NCI-H1436 (cell line): ENCODE results near the gene PRKX.
"Not testable (repeated sequence)": the region's sequence is repeated elsewhere in the genome, so short reads cannot be mapped to it uniquely, and the experiment has no call there.

Experiments used
- DNase-seq: peaks from one replicate; lab custom pipeline; 2025; lab: John Stamatoyannopoulos, UW

Gene PRKX

GRCh38 chrX:3713225-3713936 lies at the start of gene PRKX:
Gene PRKX, minus strand, starts transcription at chrX:3713649. Its CDS starts 396 bp downstream, at chrX:3713253.
- DNase-seq, result peak; percentile 13

- no peak for DNase-seq
Measured at GRCh38 chrX:3763111-3763510, 49.7 kb upstream of the PRKX start.

GRCh38 chrX:3757510-3758025 lies 44.1 kb upstream of the PRKX start:
- no peak for DNase-seq

GRCh38 chrX:3748052-3748559 lies 34.7 kb upstream of the PRKX start:
- no peak for DNase-seq

GRCh38 chrX:3743801-3744439 lies 30.5 kb upstream of the PRKX start:
- no peak for DNase-seq

- not testable (repeated sequence) for DNase-seq
Measured at GRCh38 chrX:3740946-3741345, 27.5 kb upstream of the PRKX start.

GRCh38 chrX:3738509-3738908 lies 25.1 kb upstream of the PRKX start:
- DNase-seq, result no peak

- DNase-seq, result not testable (repeated sequence)
Measured at GRCh38 chrX:3736536-3736935, 23.1 kb upstream of the PRKX start.

- not testable (repeated sequence) for DNase-seq
Measured at GRCh38 chrX:3735891-3736290, 22.4 kb upstream of the PRKX start.

GRCh38 chrX:3734456-3734855 lies 21.0 kb upstream of the PRKX start:
- not testable (repeated sequence) for DNase-seq

GRCh38 chrX:3733043-3733430 lies 19.6 kb upstream of the PRKX start:
- no peak for DNase-seq

- DNase-seq, result not testable (repeated sequence)
Measured at GRCh38 chrX:3732326-3733042, 19.0 kb upstream of the PRKX start.

GRCh38 chrX:3728454-3728853 lies 15.0 kb upstream of the PRKX start:
- no peak for DNase-seq

GRCh38 chrX:3723460-3723859 lies 10.0 kb upstream of the PRKX start:
- DNase-seq, result not testable (repeated sequence)

GRCh38 chrX:3717742-3718420 lies 4.4 kb upstream of the PRKX start:
- no peak for DNase-seq

- DNase-seq, result no peak
Measured at GRCh38 chrX:3715921-3716320, 2.5 kb upstream of the PRKX start.

- DNase-seq, result not testable (repeated sequence)
Measured at GRCh38 chrX:3714706-3715479, 1.4 kb upstream of the PRKX start.

GRCh38 chrX:3713937-3714434 lies 537 bp upstream of the PRKX start:
- DNase-seq, result no peak

- no peak for DNase-seq
Measured at GRCh38 chrX:3712870-3713224, 602 bp downstream of the PRKX start.

GRCh38 chrX:3712051-3712869 lies 1.2 kb downstream of the PRKX start:
- DNase-seq, result no peak
